Testis (tissue), 2 donors: Measurements from ENCODE around the gene MAGI1.

Source experiments
- POLR2A ChIP-seq: fragments of 450-650 bp; IDR thresholded peaks from one replicate; pipeline ENCODE4 v1.6.1; 2017; ENCODE audit warnings: antibody characterized with exemption, mild to moderate bottlenecking, moderate library complexity
- TF ChIP-seq, protein P1 (sequence below), 3 experiments: fragments of 450-650 bp in 2 of 3; fragments of 200-600 bp in 1 of 3; sonication (generic) in 1 of 3; IDR thresholded peaks; one replicate each; pipeline ENCODE4 v1.5.1; 2016 to 2019; ENCODE audit warnings: antibody characterized with exemption in 3 of 3, mild to moderate bottlenecking in 2 of 3, moderate library complexity in 1 of 3

DNA sequence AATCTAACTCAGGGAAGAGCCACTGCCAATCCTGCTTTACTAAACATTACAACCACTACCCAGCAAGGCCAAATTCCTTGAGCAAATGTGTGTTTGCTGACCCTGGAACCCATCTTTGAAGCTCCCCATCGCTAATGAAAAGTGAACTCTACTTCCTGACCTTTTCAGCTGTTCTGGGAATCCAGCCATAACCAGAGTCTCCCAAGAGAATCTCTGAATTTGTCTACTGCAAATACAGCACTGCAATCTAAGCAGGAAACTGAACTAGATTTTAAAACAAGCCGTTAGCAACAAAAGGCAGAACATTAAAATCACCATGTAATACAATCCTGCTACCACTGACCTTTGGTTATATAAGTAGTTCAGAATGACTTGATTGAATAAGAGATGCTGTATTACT lies 309.2 kb downstream of the MAGI1 start:
- TF ChIP-seq POLR2A, result no peak
- TF ChIP-seq, protein P1, sequence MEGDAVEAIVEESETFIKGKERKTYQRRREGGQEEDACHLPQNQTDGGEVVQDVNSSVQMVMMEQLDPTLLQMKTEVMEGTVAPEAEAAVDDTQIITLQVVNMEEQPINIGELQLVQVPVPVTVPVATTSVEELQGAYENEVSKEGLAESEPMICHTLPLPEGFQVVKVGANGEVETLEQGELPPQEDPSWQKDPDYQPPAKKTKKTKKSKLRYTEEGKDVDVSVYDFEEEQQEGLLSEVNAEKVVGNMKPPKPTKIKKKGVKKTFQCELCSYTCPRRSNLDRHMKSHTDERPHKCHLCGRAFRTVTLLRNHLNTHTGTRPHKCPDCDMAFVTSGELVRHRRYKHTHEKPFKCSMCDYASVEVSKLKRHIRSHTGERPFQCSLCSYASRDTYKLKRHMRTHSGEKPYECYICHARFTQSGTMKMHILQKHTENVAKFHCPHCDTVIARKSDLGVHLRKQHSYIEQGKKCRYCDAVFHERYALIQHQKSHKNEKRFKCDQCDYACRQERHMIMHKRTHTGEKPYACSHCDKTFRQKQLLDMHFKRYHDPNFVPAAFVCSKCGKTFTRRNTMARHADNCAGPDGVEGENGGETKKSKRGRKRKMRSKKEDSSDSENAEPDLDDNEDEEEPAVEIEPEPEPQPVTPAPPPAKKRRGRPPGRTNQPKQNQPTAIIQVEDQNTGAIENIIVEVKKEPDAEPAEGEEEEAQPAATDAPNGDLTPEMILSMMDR (IDR thresholded peaks at IDR 0.05), result no peak
